HEK293T (cell line): Measurements from ENCODE around the gene UFC1.

Source experiments
- ARNT ChIP-seq: fragments of 450-650 bp; IDR thresholded peaks from 2 replicates; pipeline ENCODE4 v1.6.1; 2017; ENCODE audit warnings: mild to moderate bottlenecking
- BHLHE40 ChIP-seq: fragments of 450-650 bp; IDR thresholded peaks from 2 replicates; pipeline ENCODE4 v1.6.1; 2016; ENCODE audit warnings: mild to moderate bottlenecking, moderate library complexity, borderline replicate concordance
- CTBP1 ChIP-seq: fragments of 450-650 bp; IDR thresholded peaks from 2 replicates; pipeline ENCODE4 v1.6.1; 2016; ENCODE audit warnings: borderline replicate concordance
- FOXM1 ChIP-seq: fragments of 450-650 bp; IDR thresholded peaks from 2 replicates; pipeline ENCODE4 v1.6.1; 2017; ENCODE audit warnings: mild to moderate bottlenecking, borderline replicate concordance
- NFRKB ChIP-seq: fragments of 450-650 bp; IDR thresholded peaks from 2 replicates; pipeline ENCODE4 v1.6.1; 2016; ENCODE audit warnings: mild to moderate bottlenecking, moderate library complexity
- ZNF384 ChIP-seq: fragments of 450-650 bp; IDR thresholded peaks from 2 replicates; pipeline ENCODE4 v1.6.1; 2016
- TF ChIP-seq, protein P1 (sequence below): fragments of 450-650 bp; IDR thresholded peaks from 2 replicates; pipeline ENCODE4 v1.6.1; 2016

DNA sequence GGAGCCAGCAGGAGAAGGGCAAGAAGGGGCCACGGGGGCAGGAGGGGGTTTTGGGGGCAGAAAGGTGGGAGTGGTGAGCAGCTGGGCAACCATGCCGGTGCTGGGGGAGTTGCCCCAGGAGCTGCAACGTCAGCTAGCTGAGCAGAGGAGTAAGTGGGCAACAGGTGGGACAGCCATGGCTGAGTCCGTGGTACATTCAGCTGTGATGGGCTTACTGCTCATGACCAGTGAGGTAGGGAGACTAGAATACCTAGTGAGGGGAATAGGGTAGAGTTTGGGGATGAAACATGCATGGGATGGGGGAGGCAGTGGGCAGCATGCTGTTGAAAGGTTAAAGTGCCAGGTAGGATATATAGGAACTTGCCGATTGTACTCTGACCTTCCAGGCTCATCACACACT is 7.9 kb downstream of the UFC1 start:
- TF ChIP-seq NFRKB (no peak), BHLHE40 (no peak), CTBP1 (no peak), ARNT (no peak), ZNF384 (no peak), FOXM1 (no peak)
- TF ChIP-seq, protein P1, sequence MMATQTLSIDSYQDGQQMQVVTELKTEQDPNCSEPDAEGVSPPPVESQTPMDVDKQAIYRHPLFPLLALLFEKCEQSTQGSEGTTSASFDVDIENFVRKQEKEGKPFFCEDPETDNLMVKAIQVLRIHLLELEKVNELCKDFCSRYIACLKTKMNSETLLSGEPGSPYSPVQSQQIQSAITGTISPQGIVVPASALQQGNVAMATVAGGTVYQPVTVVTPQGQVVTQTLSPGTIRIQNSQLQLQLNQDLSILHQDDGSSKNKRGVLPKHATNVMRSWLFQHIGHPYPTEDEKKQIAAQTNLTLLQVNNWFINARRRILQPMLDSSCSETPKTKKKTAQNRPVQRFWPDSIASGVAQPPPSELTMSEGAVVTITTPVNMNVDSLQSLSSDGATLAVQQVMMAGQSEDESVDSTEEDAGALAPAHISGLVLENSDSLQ: no peak
